Prostate gland (tissue), 2 donors: Measurements from ENCODE around the gene HBS1L. TPM values are rescaled to one million over a fixed set of nuclear protein-coding genes. Genes with fewer than 3 reads are reported as not detected.

Experiments
- DNase-seq: peaks from one replicate; pipeline ENCODE4 v3.0.0-alpha.2; 2019; ENCODE audit warnings: low spot score
- H3K27ac ChIP-seq, 2 donors: fragments of 200-600 bp; sonication (generic); 2 replicates each; pipeline ENCODE4 v1.5.1; 2017 to 2019
- H3K27me3 ChIP-seq: fragments of 200-600 bp; sonication (generic); replicated peaks from 2 replicates; pipeline ENCODE4 v1.5.1; 2019; ENCODE audit not compliant: insufficient read depth
- H3K36me3 ChIP-seq, 2 donors: fragments of 200-600 bp; sonication (generic); 1 replicate in 1 of 2; 2 replicates in 1 of 2; pipeline versions ENCODE4 v1.5.1 to v1.8.1; 2017 to 2019
- H3K4me1 ChIP-seq: fragments of 200-600 bp; sonication (generic); replicated peaks from 2 replicates; pipeline ENCODE4 v1.5.1; 2019
- H3K4me3 ChIP-seq, 2 donors: fragments of 200-600 bp; sonication (generic); 2 replicates each; pipeline ENCODE4 v1.5.1; 2017 to 2019
- H3K9me3 ChIP-seq: fragments of 200-600 bp; sonication (generic); 2 replicates; pipeline ENCODE4 v1.5.1; 2017
- CTCF ChIP-seq, 4 experiments: fragments of 200-600 bp in 2 of 4; fragments of 450-650 bp in 2 of 4; sonication (generic) in 2 of 4; IDR thresholded peaks; 1 replicate in 3 of 4; 2 replicates in 1 of 4; pipeline ENCODE4 v1.5.1; 2016 to 2019; ENCODE audit warnings: antibody characterized with exemption in 4 of 4, mild to moderate bottlenecking in 2 of 4, moderate library complexity in 2 of 4
- POLR2A ChIP-seq: fragments of 450-650 bp; IDR thresholded peaks from one replicate; pipeline ENCODE4 v1.6.1; 2016; ENCODE audit warnings: antibody characterized with exemption, mild to moderate bottlenecking
- POLR2AphosphoS5 ChIP-seq: sonication (generic); formaldehyde crosslinking; IDR thresholded peaks from one replicate; pipeline ENCODE4 v1.6.1; 2017; ENCODE audit warnings: antibody characterized with exemption
- WGBS: methylation state at CpG from one replicate; pipeline ENCODE4 v1.1.5; 2018; 5-methylcytosine and 5-hydroxymethylcytosine counted together
- intact Hi-C: fragments of 100-400 bp; cut with DNase I; formaldehyde crosslinking; loops from one replicate; pipeline ENCODE4 v1.14.2; 2022
- total RNA-seq, 2 donors: library from RNA; depleted of rRNA; stranded (reverse); fragments of >200 nt; gene quantifications; one replicate each; pipeline ENCODE4 v1.1.0, GENCODE V29; 2016

HBS1L gene
- total RNA-seq, 2 donors from 2014 or later: 54.2 to 72.1 TPM

DNA sequence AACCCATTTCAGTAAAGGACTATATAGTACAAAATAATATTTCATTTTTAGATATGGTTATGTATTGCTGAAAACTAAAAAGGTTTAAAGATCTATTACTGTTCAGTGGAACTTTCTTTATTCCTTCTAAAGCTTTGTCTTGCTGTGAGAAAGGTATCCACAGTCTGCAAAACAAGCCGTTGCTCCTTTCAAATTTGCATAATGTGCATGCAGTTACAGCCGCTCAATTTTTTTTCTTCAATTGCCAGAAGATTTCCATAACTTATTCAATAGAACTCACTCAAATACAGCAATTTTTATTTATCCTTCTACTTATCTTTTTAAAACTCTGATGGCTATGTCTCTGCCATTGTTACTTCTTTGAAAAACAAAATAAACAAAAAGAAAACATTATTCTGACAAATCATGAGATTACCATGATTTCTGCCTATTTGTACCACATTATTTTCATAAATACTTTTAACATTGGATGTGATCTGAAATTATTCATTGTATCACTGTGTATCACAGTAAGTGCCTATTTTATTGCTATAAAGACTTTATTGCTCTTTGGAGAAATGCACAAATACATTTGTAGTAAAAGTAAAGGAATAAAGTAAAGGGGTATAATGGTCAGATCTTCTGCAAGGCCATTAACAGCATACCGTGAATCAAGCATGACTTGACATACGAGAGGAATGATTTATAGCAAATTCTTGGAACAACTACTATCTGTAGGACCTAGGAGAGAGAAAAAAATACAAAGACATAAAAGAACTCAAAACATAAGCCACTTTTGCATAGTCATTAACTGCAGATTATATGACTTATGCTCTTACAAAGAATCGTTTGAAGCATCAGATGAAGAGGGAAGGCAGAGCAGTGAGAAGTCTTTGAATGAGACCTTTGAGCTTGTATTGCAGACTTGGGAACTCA is 29.6 kb upstream of the HBS1L start:
- H3K36me3 ChIP-seq: no peaks in the 10 kb centered on the region
- no peak for DNase-seq
- no peak for TF ChIP-seq POLR2AphosphoS5
- TF ChIP-seq CTCF (IDR thresholded peaks at IDR 0.05): no peak
- no peak for TF ChIP-seq POLR2A
- no peaks in the 10 kb centered on the region for H3K4me1 ChIP-seq
- no peak overlapping the region for H3K27ac ChIP-seq
- no peak overlapping the region for H3K4me3 ChIP-seq
- intact Hi-C loops: no loop called here
- H3K27me3 ChIP-seq: peaks cover 2% of the 10 kb centered on the region
- 37% methylated on average over 5 of the region's 5 CpGs for WGBS
- no peaks in the 10 kb centered on the region for H3K9me3 ChIP-seq

- no peak overlapping the region for H3K27ac ChIP-seq
- H3K4me3 ChIP-seq: no peak overlapping the region
- no peaks in the 10 kb centered on the region for H3K36me3 ChIP-seq
- TF ChIP-seq POLR2A: no peak
- no peak for TF ChIP-seq CTCF (IDR thresholded peaks at IDR 0.05)
- no peak for TF ChIP-seq POLR2AphosphoS5
- no peaks in the 10 kb centered on the region for H3K9me3 ChIP-seq
- intact Hi-C loops: no loop called here
- WGBS: 97% methylated on average over 1 of the region's 1 CpG
- H3K4me1 ChIP-seq: no peaks in the 10 kb centered on the region
- peaks cover 2% of the 10 kb centered on the region for H3K27me3 ChIP-seq
- no peak for DNase-seq
Measured at GRCh38 chr6:135081966-135082365, 27.3 kb upstream of the HBS1L start.

GRCh38 chr6:135075018-135075417 is 20.4 kb upstream of the HBS1L start:
- DNase-seq: no peak
- intact Hi-C loops: no loop called here
- Histone ChIP-seq H3K27ac (no peak overlapping the region), H3K4me1 (no peaks in the 10 kb centered on the region), H3K36me3 (no peaks in the 10 kb centered on the region), H3K27me3 (peaks cover 2% of the 10 kb centered on the region), H3K4me3 (no peak overlapping the region), H3K9me3 (no peaks in the 10 kb centered on the region)
- 83% methylated on average over 1 of the region's 1 CpG for WGBS
- TF ChIP-seq POLR2A (no peak), CTCF (IDR thresholded peaks at IDR 0.05) (no peak), POLR2AphosphoS5 (no peak)

- Histone ChIP-seq H3K27ac (no peak overlapping the region), H3K4me3 (no peak overlapping the region), H3K4me1 (no peaks in the 10 kb centered on the region), H3K9me3 (no peaks in the 10 kb centered on the region), H3K27me3 (peaks cover 2% of the 10 kb centered on the region), H3K36me3 (no peaks in the 10 kb centered on the region)
- no peak for TF ChIP-seq POLR2A
- no peak for TF ChIP-seq POLR2AphosphoS5
- TF ChIP-seq CTCF (IDR thresholded peaks at IDR 0.05): no peak
- DNase-seq: no peak
- WGBS: 52% methylated on average over 2 of the region's 2 CpGs
- intact Hi-C loops: no loop called here
Measured at GRCh38 chr6:135073756-135074393, 19.3 kb upstream of the HBS1L start.
